ENCODE results near the gene OR2V2.
"Not testable (repeated sequence)": the region's sequence is repeated elsewhere in the genome, so short reads cannot be mapped to it uniquely, and the experiment has no call there.

Gene OR2V2

GRCh38 chr5:181170237-181170825, 22.9 kb downstream of the OR2V2 start:
- no peak for DNase-seq (ENCODE audit: low read depth, low spot score)
- Histone ChIP-seq H3K4me1 (ENCODE audit: insufficient read depth, insufficient read length) (no peaks in the 10 kb centered on the region), H3K27me3 (ENCODE audit: insufficient read depth, insufficient read length) (peaks cover 35% of the 10 kb centered on the region), H3K9ac (ENCODE audit: insufficient read length, low read depth) (peak overlapping the region; percentile 74), H3K4me3 (ENCODE audit: insufficient read length, low read depth) (peak overlapping the region; percentile 66), H3K9me3 (ENCODE audit: insufficient read depth, low read length) (no peaks in the 10 kb centered on the region), H3K36me3 (ENCODE audit: insufficient read depth, insufficient read length, low read length) (no peaks in the 10 kb centered on the region)
- no peak for TF ChIP-seq SUZ12 (IDR thresholded peaks at IDR 0.05; ENCODE audit: extremely low read depth, insufficient read depth, insufficient read length)
- TF ChIP-seq YY1 (IDR thresholded peaks at IDR 0.05; ENCODE audit: insufficient read depth, insufficient read length): no peak
- TF ChIP-seq ZNF274 (IDR thresholded peaks at IDR 0.05; ENCODE audit: low read depth, low read length): no peak

GRCh38 chr5:181170996-181171395, 23.6 kb downstream of the OR2V2 start:
- H3K9me3 ChIP-seq (ENCODE audit: insufficient read depth, low read length): no peaks in the 10 kb centered on the region
- DNase-seq (ENCODE audit: low read depth, low spot score): no peak
- H3K9ac ChIP-seq (ENCODE audit: insufficient read length, low read depth): no peak overlapping the region
- TF ChIP-seq SUZ12 (IDR thresholded peaks at IDR 0.05; ENCODE audit: extremely low read depth, insufficient read depth, insufficient read length): no peak
- no peak for TF ChIP-seq YY1 (IDR thresholded peaks at IDR 0.05; ENCODE audit: insufficient read depth, insufficient read length)
- TF ChIP-seq ZNF274 (IDR thresholded peaks at IDR 0.05; ENCODE audit: low read depth, low read length): no peak
- H3K27me3 ChIP-seq (ENCODE audit: insufficient read depth, insufficient read length): peaks cover 35% of the 10 kb centered on the region
- H3K4me3 ChIP-seq (ENCODE audit: insufficient read length, low read depth): peak overlapping the region; percentile 66
- H3K36me3 ChIP-seq (ENCODE audit: insufficient read depth, insufficient read length, low read length): no peaks in the 10 kb centered on the region
- no peaks in the 10 kb centered on the region for H3K4me1 ChIP-seq (ENCODE audit: insufficient read depth, insufficient read length)

- Histone ChIP-seq H3K4me3 (ENCODE audit: insufficient read length, low read depth) (no peak overlapping the region), H3K9ac (ENCODE audit: insufficient read length, low read depth) (no peak overlapping the region), H3K27me3 (ENCODE audit: insufficient read depth, insufficient read length) (peaks cover 35% of the 10 kb centered on the region), H3K9me3 (ENCODE audit: insufficient read depth, low read length) (no peaks in the 10 kb centered on the region), H3K36me3 (ENCODE audit: insufficient read depth, insufficient read length, low read length) (no peaks in the 10 kb centered on the region), H3K4me1 (ENCODE audit: insufficient read depth, insufficient read length) (no peaks in the 10 kb centered on the region)
- TF ChIP-seq ZNF274 (IDR thresholded peaks at IDR 0.05; ENCODE audit: low read depth, low read length) (no peak), SUZ12 (IDR thresholded peaks at IDR 0.05; ENCODE audit: extremely low read depth, insufficient read depth, insufficient read length) (no peak), YY1 (IDR thresholded peaks at IDR 0.05; ENCODE audit: insufficient read depth, insufficient read length) (no peak)
- DNase-seq (ENCODE audit: low read depth, low spot score): no peak
Observed at GRCh38 chr5:181171782-181172181, 24.4 kb downstream of the OR2V2 start.

- H3K36me3 ChIP-seq (ENCODE audit: insufficient read depth, insufficient read length, low read length): no peaks in the 10 kb centered on the region
- no peak for TF ChIP-seq YY1 (IDR thresholded peaks at IDR 0.05; ENCODE audit: insufficient read depth, insufficient read length)
- TF ChIP-seq SUZ12 (IDR thresholded peaks at IDR 0.05; ENCODE audit: extremely low read depth, insufficient read depth, insufficient read length): no peak
- no peak for TF ChIP-seq ZNF274 (IDR thresholded peaks at IDR 0.05; ENCODE audit: low read depth, low read length)
- H3K9ac ChIP-seq (ENCODE audit: insufficient read length, low read depth): no peak overlapping the region
- peak overlapping the region; percentile 27 for H3K4me3 ChIP-seq (ENCODE audit: insufficient read length, low read depth)
- no peak for DNase-seq (ENCODE audit: low read depth, low spot score)
- H3K27me3 ChIP-seq (ENCODE audit: insufficient read depth, insufficient read length): peaks cover 35% of the 10 kb centered on the region
- no peaks in the 10 kb centered on the region for H3K9me3 ChIP-seq (ENCODE audit: insufficient read depth, low read length)
- no peaks in the 10 kb centered on the region for H3K4me1 ChIP-seq (ENCODE audit: insufficient read depth, insufficient read length)
Observed at GRCh38 chr5:181173027-181173419, 25.6 kb downstream of the OR2V2 start.

- no peak for TF ChIP-seq ZNF274 (IDR thresholded peaks at IDR 0.05; ENCODE audit: low read depth, low read length)
- TF ChIP-seq SUZ12 (IDR thresholded peaks at IDR 0.05; ENCODE audit: extremely low read depth, insufficient read depth, insufficient read length): no peak
- TF ChIP-seq YY1 (IDR thresholded peaks at IDR 0.05; ENCODE audit: insufficient read depth, insufficient read length): no peak
- Histone ChIP-seq H3K4me3 (ENCODE audit: insufficient read length, low read depth) (peak overlapping the region; percentile 49), H3K36me3 (ENCODE audit: insufficient read depth, insufficient read length, low read length) (no peaks in the 10 kb centered on the region), H3K27me3 (ENCODE audit: insufficient read depth, insufficient read length) (peaks cover 35% of the 10 kb centered on the region), H3K9ac (ENCODE audit: insufficient read length, low read depth) (peak overlapping the region; percentile 67), H3K9me3 (ENCODE audit: insufficient read depth, low read length) (no peaks in the 10 kb centered on the region), H3K4me1 (ENCODE audit: insufficient read depth, insufficient read length) (no peaks in the 10 kb centered on the region)
- no peak for DNase-seq (ENCODE audit: low read depth, low spot score)
Observed at GRCh38 chr5:181173420-181174342, 26.3 kb downstream of the OR2V2 start.

- H3K27me3 ChIP-seq (ENCODE audit: insufficient read depth, insufficient read length): peaks cover 19% of the 10 kb centered on the region
- DNase-seq (ENCODE audit: low read depth, low spot score): no peak
- no peaks in the 10 kb centered on the region for H3K36me3 ChIP-seq (ENCODE audit: insufficient read depth, insufficient read length, low read length)
- TF ChIP-seq SUZ12 (IDR thresholded peaks at IDR 0.05; ENCODE audit: extremely low read depth, insufficient read depth, insufficient read length) (no peak), YY1 (IDR thresholded peaks at IDR 0.05; ENCODE audit: insufficient read depth, insufficient read length) (no peak), ZNF274 (IDR thresholded peaks at IDR 0.05; ENCODE audit: low read depth, low read length) (no peak)
- no peak overlapping the region for H3K9ac ChIP-seq (ENCODE audit: insufficient read length, low read depth)
- H3K4me3 ChIP-seq (ENCODE audit: insufficient read length, low read depth): no peak overlapping the region
- H3K4me1 ChIP-seq (ENCODE audit: insufficient read depth, insufficient read length): no peaks in the 10 kb centered on the region
- peaks cover 2% of the 10 kb centered on the region; the same call in 1 of the 2 replicates for H3K9me3 ChIP-seq (ENCODE audit: insufficient read depth, low read length)
Observed at GRCh38 chr5:181176254-181176952, 29.0 kb downstream of the OR2V2 start.

GRCh38 chr5:181177559-181177958, 30.2 kb downstream of the OR2V2 start:
- not testable (repeated sequence) for DNase-seq (ENCODE audit: low read depth, low spot score); H3K4me3 ChIP-seq (ENCODE audit: insufficient read length, low read depth); H3K9ac ChIP-seq (ENCODE audit: insufficient read length, low read depth); H3K36me3 ChIP-seq (ENCODE audit: insufficient read depth, insufficient read length, low read length); H3K4me1 ChIP-seq (ENCODE audit: insufficient read depth, insufficient read length); H3K27me3 ChIP-seq (ENCODE audit: insufficient read depth, insufficient read length)
- peaks cover 13% of the 10 kb centered on the region; the same call in 1 of the 2 replicates for H3K9me3 ChIP-seq (ENCODE audit: insufficient read depth, low read length)
